Neural cell (in vitro differentiated cells): ENCODE data around the gene RTBDN.

Source experiments
- CTCF ChIP-seq: fragments of 450-650 bp; IDR thresholded peaks from 2 replicates; pipeline ENCODE4 v1.5.1; 2014; ENCODE audit warnings: antibody characterized with exemption, mild to moderate bottlenecking, moderate library complexity; ENCODE audit not compliant: poor library complexity, severe bottlenecking
- EP300 ChIP-seq: fragments of 450-650 bp; conservative IDR thresholded peaks from 2 replicates; pipeline ENCODE4 v1.6.1; 2014; ENCODE audit warnings: antibody characterized with exemption, mild to moderate bottlenecking, moderate library complexity; ENCODE audit not compliant: poor library complexity, severe bottlenecking
- EZH2 ChIP-seq: fragments of 200-600, 300-800 bp; shearing (Covaris generic), sonication (generic); IDR thresholded peaks from 2 replicates; pipeline ENCODE4 v1.6.1; 2014; ENCODE audit warnings: antibody characterized with exemption, low read length, borderline replicate concordance, mild to moderate bottlenecking; ENCODE audit not compliant: insufficient read depth, poor library complexity, severe bottlenecking
- MXI1 ChIP-seq: fragments of 450-650 bp; conservative IDR thresholded peaks from 2 replicates; pipeline ENCODE4 v1.6.1; 2014; ENCODE audit warnings: antibody characterized with exemption, mild to moderate bottlenecking; ENCODE audit not compliant: poor library complexity, severe bottlenecking
- POLR2AphosphoS5 ChIP-seq: IDR thresholded peaks from 2 replicates; pipeline ENCODE4 v1.6.1; 2012
- REST ChIP-seq: IDR thresholded peaks from 2 replicates; pipeline ENCODE4 v1.6.1; 2012; ENCODE audit warnings: borderline replicate concordance
- SMC3 ChIP-seq: fragments of 450-650 bp; conservative IDR thresholded peaks from 2 replicates; pipeline ENCODE4 v1.6.1; 2014; ENCODE audit warnings: antibody characterized with exemption, mild to moderate bottlenecking, moderate library complexity; ENCODE audit not compliant: poor library complexity

GRCh38 chr19:12868540-12869112 lies 34.2 kb upstream of the RTBDN start:
- TF ChIP-seq CTCF, result no peak
- no peak for TF ChIP-seq REST
- no peak for TF ChIP-seq EZH2
- TF ChIP-seq POLR2AphosphoS5, result no peak
- no peak for TF ChIP-seq MXI1
- TF ChIP-seq SMC3, result no peak
- no peak for TF ChIP-seq EP300
